SK-N-SH treated with all-trans-retinoic acid at 6 μM for 48 hours (cell line): ENCODE data around the gene IRAG1.

Experiments used
- ARNTL ChIP-seq: fragments of 450-650 bp; formaldehyde crosslinking; IDR thresholded peaks from 2 replicates; pipeline ENCODE4 v1.5.0; 2020; ENCODE audit warnings: low read depth, mild to moderate bottlenecking, moderate library complexity, borderline replicate concordance
- BACH2 ChIP-seq: fragments of 250-450 bp; sonication (Bioruptor Pico); IDR thresholded peaks from 2 replicates; pipeline ENCODE4 v1.9.0; 2021; ENCODE audit warnings: mild to moderate bottlenecking, borderline replicate concordance
- CREB5 ChIP-seq: fragments of 250-450 bp; sonication (Bioruptor Pico); IDR thresholded peaks from 2 replicates; pipeline ENCODE4 v1.5.1; 2020; ENCODE audit warnings: low read depth, mild to moderate bottlenecking, moderate library complexity
- CSDC2 ChIP-seq: fragments of 250-450 bp; sonication (Bioruptor Pico); IDR thresholded peaks from 2 replicates; pipeline ENCODE4 v1.5.0; 2020; ENCODE audit warnings: mild to moderate bottlenecking, moderate library complexity
- GLIS3 ChIP-seq: fragments of 250-450 bp; sonication (Bioruptor Pico); IDR thresholded peaks from 2 replicates; pipeline ENCODE4 v1.5.0; 2020; ENCODE audit warnings: mild to moderate bottlenecking, moderate library complexity
- ISL1 ChIP-seq: fragments of 250-450 bp; sonication (Bioruptor Pico); IDR thresholded peaks from 2 replicates; pipeline ENCODE4 v2.1.2; 2022; ENCODE audit warnings: mild to moderate bottlenecking, moderate library complexity
- RARB ChIP-seq: fragments of 250-450 bp; sonication (Bioruptor Pico); IDR thresholded peaks from 2 replicates; pipeline ENCODE4 v1.8.0; 2021; ENCODE audit warnings: mild to moderate bottlenecking, moderate library complexity
- TCF4 ChIP-seq: fragments of 250-450 bp; sonication (Bioruptor Pico); IDR thresholded peaks from 2 replicates; pipeline ENCODE4 v1.8.0; 2021; ENCODE audit warnings: mild to moderate bottlenecking, moderate library complexity, borderline replicate concordance
- TSHZ2 ChIP-seq: fragments of 250-450 bp; sonication (Bioruptor Pico); IDR thresholded peaks from 2 replicates; pipeline ENCODE4 v1.5.0; 2020; ENCODE audit warnings: mild to moderate bottlenecking, moderate library complexity
- ZFP30 ChIP-seq: fragments of 450-650 bp; formaldehyde crosslinking; IDR thresholded peaks from 2 replicates; pipeline ENCODE4 v1.5.0; 2022; ENCODE audit warnings: mild to moderate bottlenecking, moderate library complexity
- TF ChIP-seq, protein P1 (sequence below): fragments of 250-450 bp; sonication (Bioruptor Pico); IDR thresholded peaks from 2 replicates; pipeline ENCODE4 v1.8.0; 2020; ENCODE audit warnings: mild to moderate bottlenecking, moderate library complexity, borderline replicate concordance

DNA sequence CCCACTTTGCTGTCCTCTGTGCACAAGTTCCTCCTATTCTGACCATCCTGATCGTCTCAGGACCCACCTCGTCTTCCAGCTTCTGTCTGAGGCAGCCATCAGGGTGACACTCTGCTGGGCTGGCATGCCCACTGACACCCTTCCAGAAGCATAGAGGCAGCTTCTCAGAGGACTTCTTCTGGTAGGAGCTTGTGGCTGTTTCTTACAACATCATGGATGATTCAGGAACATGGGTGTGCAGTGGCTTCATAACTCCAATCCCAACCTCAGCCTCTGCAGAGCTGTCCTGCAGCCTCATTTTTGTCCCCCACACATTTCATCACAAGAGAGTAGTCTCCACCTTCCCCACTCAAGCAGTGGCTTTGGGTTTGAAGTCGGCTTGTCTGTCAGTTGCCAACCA, 36.6 kb upstream of the IRAG1 start:
- TF ChIP-seq ISL1 = no peak
- no peak for TF ChIP-seq ZFP30 (CRISPR knock-in tag)
- no peak for TF ChIP-seq BACH2
- TF ChIP-seq, protein P1, sequence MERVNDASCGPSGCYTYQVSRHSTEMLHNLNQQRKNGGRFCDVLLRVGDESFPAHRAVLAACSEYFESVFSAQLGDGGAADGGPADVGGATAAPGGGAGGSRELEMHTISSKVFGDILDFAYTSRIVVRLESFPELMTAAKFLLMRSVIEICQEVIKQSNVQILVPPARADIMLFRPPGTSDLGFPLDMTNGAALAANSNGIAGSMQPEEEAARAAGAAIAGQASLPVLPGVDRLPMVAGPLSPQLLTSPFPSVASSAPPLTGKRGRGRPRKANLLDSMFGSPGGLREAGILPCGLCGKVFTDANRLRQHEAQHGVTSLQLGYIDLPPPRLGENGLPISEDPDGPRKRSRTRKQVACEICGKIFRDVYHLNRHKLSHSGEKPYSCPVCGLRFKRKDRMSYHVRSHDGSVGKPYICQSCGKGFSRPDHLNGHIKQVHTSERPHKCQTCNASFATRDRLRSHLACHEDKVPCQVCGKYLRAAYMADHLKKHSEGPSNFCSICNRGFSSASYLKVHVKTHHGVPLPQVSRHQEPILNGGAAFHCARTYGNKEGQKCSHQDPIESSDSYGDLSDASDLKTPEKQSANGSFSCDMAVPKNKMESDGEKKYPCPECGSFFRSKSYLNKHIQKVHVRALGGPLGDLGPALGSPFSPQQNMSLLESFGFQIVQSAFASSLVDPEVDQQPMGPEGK (CRISPR knock-in tag) = no peak
- TF ChIP-seq RARB (CRISPR knock-in tag) = no peak
- TF ChIP-seq TCF4 (CRISPR knock-in tag) = no peak
- no peak for TF ChIP-seq CREB5 (CRISPR knock-in tag)
- TF ChIP-seq GLIS3 (CRISPR knock-in tag) = no peak
- TF ChIP-seq TSHZ2 = no peak
- TF ChIP-seq ARNTL (CRISPR knock-in tag) = no peak
- TF ChIP-seq CSDC2 (CRISPR knock-in tag) = no peak
